ENCODE data around the gene PHLPP1. TPM values are rescaled to one million over a fixed set of nuclear protein-coding genes. Genes with fewer than 3 reads are reported as not detected.

PHLPP1 gene
- total RNA-seq, 1 donor from 2014 or later, result 2.6 TPM

- DNase-seq (ENCODE audit: low read depth in 2 of 2), result peak; percentile 17 to 71
These were observed 25.8 kb downstream of the PHLPP1 start for GRCh38 chr18:62741118-62741566.

DNA sequence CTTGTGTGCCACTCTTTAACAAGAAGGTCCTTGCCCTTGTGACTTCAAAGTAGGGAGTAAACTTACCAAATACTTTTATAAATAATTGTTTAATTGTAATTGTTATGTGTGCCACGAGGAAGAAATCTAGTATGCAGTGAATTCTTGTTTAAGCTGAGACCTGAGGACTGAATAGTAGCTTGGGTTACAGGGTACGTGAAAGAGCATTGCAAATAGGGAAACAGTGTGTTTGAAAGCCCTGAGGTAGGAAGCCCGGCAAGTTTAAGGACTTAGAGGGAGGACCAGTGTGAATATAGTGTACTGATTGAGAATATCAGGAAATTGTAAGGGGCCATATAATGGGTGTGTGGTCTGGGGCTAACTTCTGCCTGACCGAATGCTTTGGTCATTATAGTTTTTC lies 26.2 kb downstream of the PHLPP1 start:
- no peak for DNase-seq (ENCODE audit: low read depth in 2 of 2)

DNA sequence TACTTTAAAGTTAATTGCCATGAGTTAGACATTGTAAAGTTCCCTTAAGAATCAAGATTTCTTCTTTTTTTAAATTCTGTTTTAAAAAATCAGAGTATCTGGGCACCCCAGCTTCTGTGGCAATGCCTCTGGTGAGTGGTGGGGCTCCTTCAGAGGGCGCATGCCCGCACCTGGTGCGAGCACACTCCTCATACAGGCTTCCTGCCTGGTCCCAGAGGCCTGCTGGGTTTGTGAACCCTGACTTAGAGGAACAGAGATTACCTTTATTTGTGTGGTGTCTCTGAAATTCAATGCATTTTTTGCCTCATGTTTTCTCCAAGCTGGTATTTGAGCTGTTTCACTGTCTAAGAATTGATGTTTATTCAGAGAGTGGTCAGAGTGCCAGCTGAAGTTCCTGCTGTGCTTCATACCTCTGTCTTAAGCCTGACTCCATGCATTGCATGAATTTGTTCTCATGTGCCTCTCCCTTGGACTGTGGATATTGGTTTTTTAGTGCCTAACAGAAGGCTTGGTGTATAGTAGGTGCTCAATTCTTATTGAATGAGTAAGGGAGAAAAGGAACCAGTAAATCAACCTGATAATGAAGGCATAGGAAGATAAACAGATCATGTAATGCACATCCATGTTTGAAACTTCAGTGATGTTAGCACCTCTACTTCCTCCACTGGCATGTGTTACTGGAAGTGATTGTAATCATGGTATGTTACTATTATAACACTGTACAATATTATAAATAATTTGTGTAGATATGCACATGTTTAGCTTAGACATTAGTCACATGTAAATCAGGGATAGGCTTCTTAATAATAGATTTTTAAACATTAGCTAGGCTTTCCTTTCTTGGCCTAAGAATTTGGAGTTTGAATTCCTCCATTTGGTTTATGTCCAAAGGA lies 29.0 kb downstream of the PHLPP1 start:
- no peak for DNase-seq (ENCODE audit: low read depth in 2 of 2)

DNA sequence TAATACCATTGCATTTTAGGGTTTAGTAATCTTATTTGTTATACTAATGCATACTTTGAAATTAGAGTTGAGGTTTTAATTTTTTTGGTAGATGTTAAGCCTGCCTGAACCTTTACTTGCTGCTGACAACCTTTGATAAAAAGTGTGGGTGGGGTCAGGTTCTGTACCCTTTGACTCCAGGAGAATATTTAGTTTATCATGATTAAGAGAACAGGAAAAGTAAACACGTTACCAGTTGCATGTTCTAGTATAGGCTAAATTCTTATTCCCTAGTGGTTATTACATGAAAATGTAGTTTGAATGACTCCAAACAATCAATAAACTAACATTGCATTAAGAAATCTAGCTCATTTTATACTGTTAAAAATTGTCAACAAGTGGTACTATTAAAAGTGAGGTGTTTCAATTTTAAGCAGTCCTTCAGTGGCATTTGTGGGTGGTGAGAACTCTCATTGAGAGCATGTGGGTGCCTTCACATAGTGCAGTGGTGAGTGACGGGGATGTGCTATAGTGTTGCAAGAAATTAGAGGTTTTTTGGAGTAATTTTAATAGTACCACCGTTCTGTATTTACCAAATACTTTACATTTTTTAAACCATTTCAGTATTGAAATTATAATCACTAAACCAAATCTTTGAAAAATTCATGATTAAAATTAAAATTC lies 29.9 kb downstream of the PHLPP1 start:
- no peak for DNase-seq (ENCODE audit: low read depth in 2 of 2)

- no peak for DNase-seq (ENCODE audit: low read depth in 2 of 2)
These were observed 34.0 kb downstream of the PHLPP1 start for GRCh38 chr18:62749389-62749788.

DNA sequence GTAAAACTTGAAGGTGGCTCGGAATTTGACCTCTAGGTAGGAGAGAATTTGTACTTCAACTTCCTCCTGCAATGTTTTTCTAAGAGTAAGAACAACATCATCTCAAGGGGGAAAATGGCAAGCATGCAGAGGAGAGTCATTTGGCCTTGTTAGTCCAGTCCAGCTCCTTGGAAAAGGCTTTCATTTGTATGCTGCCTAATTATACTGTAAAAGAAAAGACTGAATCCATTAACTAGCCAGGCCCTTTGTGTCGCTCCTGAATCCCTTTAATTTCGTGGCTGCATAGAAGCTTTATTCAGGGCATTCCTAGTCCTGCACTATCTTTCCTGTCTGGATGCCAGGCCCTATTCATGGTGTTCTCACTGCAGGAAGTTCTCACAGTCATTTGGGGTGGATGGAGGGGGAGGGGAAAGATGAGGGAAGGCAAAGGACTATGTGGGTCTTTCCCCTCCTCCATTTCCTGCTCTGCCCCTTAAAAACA lies 36.0 kb downstream of the PHLPP1 start:
- DNase-seq (ENCODE audit: low read depth in 2 of 2), result peak; percentile 71 to 83

- no peak for DNase-seq (ENCODE audit: low read depth in 2 of 2)
These were observed 36.6 kb downstream of the PHLPP1 start for GRCh38 chr18:62751977-62752376.

DNA sequence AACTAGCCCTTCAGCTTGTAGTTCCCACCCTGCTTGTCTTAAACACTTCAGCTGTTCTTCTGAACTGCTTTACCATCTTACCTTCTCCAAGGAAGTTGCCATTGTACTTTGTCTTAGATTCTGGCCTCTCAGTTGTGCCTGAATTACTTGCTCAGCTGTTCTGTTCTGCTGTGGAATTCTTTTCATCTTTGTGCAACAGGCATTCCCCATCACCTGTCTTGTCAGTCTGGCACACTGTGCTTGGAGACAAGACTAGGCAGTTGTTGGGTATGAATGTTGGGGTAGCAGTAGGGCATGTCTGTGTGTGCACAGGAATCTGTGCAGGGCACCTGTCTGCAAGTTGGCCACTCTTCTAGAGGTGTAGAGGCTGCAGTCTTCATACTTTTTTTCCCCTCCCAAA lies 38.7 kb downstream of the PHLPP1 start:
- no peak for DNase-seq (ENCODE audit: low read depth in 2 of 2)

DNA sequence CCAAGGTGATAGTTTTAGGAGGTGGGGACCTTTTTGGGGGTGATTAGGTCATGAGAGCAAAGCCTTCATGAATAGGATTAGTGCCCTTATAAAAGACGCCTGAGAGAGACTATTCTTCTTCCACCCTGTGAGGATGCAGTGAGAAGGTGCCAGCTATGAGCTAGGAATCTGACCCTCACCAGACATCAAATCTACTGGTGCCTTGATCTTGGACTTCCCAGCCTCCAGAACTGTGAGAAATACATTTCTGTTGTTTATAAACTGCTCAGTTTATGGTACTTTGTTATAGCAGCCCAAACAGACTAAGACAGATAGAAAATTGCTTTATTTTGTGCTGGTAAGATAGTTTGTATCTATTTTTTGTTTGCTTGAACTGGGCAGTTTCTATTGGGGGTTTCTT lies 40.1 kb downstream of the PHLPP1 start:
- no peak for DNase-seq (ENCODE audit: low read depth in 2 of 2)

- DNase-seq (ENCODE audit: low read depth in 2 of 2), result no peak
These were observed 40.6 kb downstream of the PHLPP1 start for GRCh38 chr18:62755946-62756345.

DNA sequence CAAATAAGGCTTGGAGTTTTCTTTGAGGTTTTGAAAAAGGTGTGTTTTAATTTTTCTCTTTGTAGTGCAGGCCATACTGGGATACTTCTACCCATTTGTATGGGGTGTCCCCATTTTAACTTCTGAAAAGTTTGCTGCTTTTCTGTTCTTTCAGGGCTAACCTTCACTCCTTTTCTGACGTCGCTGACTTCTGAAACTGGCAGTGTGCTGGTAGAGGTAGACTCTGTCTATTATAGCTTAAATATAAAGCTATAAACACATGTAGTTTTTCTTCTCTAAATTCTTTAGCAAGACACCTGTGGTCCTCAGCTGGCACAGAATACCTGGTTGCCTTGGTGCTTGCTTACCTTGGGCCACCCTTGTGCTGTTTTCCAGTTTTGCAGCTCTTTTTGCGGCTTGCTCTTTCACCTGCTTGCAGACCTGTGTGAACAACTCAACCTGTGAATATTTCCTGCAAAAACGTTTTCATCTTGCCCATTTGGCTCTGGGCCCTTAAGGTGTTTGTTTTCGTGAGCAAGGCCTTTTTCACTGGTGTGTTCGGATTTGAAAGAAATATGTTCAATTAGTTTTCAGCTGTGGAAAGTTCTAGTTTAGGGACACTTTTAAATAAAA lies 42.2 kb downstream of the PHLPP1 start:
- DNase-seq (ENCODE audit: low read depth in 2 of 2), result no peak

GRCh38 chr18:62758591-62758990 lies 43.2 kb downstream of the PHLPP1 start:
- DNase-seq (ENCODE audit: low read depth in 2 of 2), result peak; percentile 31 to 50

DNA sequence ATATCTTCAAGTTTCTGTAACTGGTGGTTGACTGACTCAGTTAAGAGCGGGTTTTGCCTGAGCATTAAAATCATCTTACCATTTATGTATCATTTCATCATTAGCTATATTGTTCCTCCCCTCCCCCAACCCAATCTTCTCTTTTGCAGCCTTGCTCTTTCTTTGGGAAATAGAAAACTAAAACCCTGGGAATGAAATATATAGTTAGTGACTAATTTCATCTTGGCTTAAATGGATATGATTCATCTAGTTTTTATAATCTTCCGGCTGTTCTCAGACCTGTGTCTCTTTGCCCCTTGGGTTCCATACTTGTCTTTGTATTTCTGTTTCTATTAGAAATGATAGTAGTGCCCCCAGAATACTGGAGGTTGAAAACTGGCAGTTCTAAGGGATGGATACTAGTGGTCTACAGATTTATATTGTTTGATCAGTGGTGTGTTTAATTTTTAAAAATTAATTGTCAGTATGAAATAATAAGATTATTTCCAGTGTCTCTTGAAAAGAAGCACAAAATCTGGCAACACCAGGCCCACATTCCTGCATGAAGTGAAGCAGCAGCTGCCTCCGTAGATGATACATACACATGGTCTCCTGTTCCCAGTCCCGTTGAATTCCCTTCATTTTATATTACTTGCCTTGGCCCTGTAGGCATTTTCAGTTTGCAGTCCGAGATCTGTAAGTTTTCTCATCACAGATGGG lies 44.5 kb downstream of the PHLPP1 start:
- peak in 1 of 2 donors; percentile 67 for DNase-seq (ENCODE audit: low read depth in 2 of 2)

DNA sequence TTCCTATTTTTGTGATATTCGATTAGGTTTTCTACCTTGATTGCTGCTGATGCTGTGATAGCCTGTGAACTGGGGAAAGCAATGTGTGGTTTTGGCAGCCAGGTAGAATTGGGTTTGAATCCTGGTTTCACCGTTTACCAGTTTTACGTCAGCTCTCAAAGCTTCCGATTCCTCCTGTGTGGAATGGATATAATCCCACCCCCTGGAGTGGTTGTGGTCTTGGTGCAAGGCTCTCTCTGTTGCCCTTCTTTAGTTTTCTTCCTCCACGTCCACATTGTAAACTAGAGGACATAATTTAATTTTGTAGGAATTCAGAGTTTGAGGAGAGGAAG lies 45.0 kb downstream of the PHLPP1 start:
- no peak for DNase-seq (ENCODE audit: low read depth in 2 of 2)

GRCh38 chr18:62763101-62763521 lies 47.8 kb downstream of the PHLPP1 start:
- no peak for DNase-seq (ENCODE audit: low read depth in 2 of 2)

- DNase-seq (ENCODE audit: low read depth in 2 of 2), result no peak
These were observed 50.9 kb downstream of the PHLPP1 start for GRCh38 chr18:62766266-62766665.

DNA sequence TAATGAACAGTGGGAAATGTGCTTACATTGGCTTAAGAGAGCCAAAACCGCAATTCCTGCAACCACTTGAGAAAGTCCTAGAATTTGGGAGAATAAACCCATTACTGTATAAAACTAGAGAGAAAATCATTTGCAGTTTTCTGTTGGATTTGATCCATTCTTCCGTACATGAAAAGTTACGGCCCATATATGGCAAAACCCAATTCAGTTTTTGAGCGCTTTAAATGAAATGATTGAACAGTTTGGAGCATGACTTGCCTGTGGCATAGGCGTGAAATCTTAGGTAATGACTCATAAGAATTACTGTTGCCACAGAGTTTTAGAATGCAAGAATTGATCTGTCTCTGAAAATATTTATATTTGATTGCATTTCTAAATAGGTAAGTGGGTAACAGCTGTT lies 52.0 kb downstream of the PHLPP1 start:
- DNase-seq (ENCODE audit: low read depth in 2 of 2), result peak in 1 of 2 donors; percentile 18

- DNase-seq (ENCODE audit: low read depth in 2 of 2), result peak; percentile 40 to 72
These were observed 52.7 kb downstream of the PHLPP1 start for GRCh38 chr18:62767836-62768557.

- DNase-seq (ENCODE audit: low read depth in 2 of 2), result no peak
These were observed 53.2 kb downstream of the PHLPP1 start for GRCh38 chr18:62768558-62768943.

- no peak for DNase-seq (ENCODE audit: low read depth in 2 of 2)
These were observed 53.9 kb downstream of the PHLPP1 start for GRCh38 chr18:62769216-62769615.
